Uterus (tissue), 4 donors: ENCODE data around the gene FBXO15. TPM values are rescaled to one million over a fixed set of nuclear protein-coding genes. Genes with fewer than 3 reads are reported as not detected.

ENCODE experiments used
- DNase-seq, 2 donors: peaks; one replicate each; pipeline ENCODE4 v3.0.0-alpha.2; 2019 to 2020
- H3K27ac ChIP-seq, 2 donors: fragments of 200-600 bp; sonication (generic); 1 replicate in 1 of 2; 2 replicates in 1 of 2; pipeline ENCODE4 v1.5.1; 2016 to 2018
- H3K27me3 ChIP-seq, 2 donors: fragments of 200-600 bp; sonication (generic); one replicate each; pipeline ENCODE4 v1.5.1; 2018 to 2019; ENCODE audit warnings: control low read depth in 1 of 2
- H3K36me3 ChIP-seq, 2 donors: fragments of 200-600 bp; sonication (generic); one replicate each; pipeline ENCODE4 v1.5.1; 2019; ENCODE audit warnings: control low read depth in 1 of 2
- H3K4me1 ChIP-seq, 2 donors: fragments of 200-600 bp; sonication (generic); one replicate each; pipeline ENCODE4 v1.5.1; 2018 to 2019; ENCODE audit warnings: control low read depth in 1 of 2
- H3K4me3 ChIP-seq, 2 donors: fragments of 200-600 bp; sonication (generic); 1 replicate in 1 of 2; 2 replicates in 1 of 2; pipeline ENCODE4 v1.5.1; 2018 to 2019; ENCODE audit warnings: mild to moderate bottlenecking in 1 of 2
- H3K9me3 ChIP-seq, 2 donors: fragments of 200-600 bp; sonication (generic); one replicate each; pipeline ENCODE4 v1.5.1; 2019; ENCODE audit warnings: control low read depth in 1 of 2
- CTCF ChIP-seq, 4 experiments: fragments of 200-600 bp in 2 of 4; fragments of 450-650 bp in 2 of 4; sonication (generic) in 2 of 4; IDR thresholded peaks; one replicate each; pipeline ENCODE4 v1.5.1; 2016 to 2019; ENCODE audit warnings: antibody characterized with exemption in 4 of 4, mild to moderate bottlenecking in 2 of 4, moderate library complexity in 1 of 4
- POLR2A ChIP-seq, 2 donors: fragments of 450-650 bp; IDR thresholded peaks; one replicate each; pipeline ENCODE4 v1.6.1; 2016; ENCODE audit warnings: antibody characterized with exemption in 2 of 2, mild to moderate bottlenecking in 1 of 2, moderate library complexity in 1 of 2
- intact Hi-C: fragments of 100-400 bp; cut with DNase I; formaldehyde crosslinking; loops from one replicate; pipeline ENCODE4 v1.15.1; 2023; ENCODE audit warnings: low total_unique reads
- total RNA-seq, 4 donors: library from RNA; depleted of rRNA in 3 of 4; stranded (reverse); fragments of >200 nt in 3 of 4; gene quantifications; one replicate each; pipeline versions ENCODE4 v1.1.0 to v1.2.4, GENCODE V29; 2014 to 2023
- donor health status: DM: yes; HTN: yes; CAD: no.

FBXO15 gene
- total RNA-seq = 1 to 10 TPM in 1 of 4 donors, under 1 TPM in 1, not detected in 2; 0.76 to 3.0 TPM

- peak within 1 kb of the TSS; percentile 73 to 84 for H3K4me3 ChIP-seq
- H3K4me1 ChIP-seq = peaks cover 0 to 6% of the 10 kb centered on the region in 2 donors
- peak; percentile 96 for DNase-seq
- H3K9me3 ChIP-seq = no peaks in the 10 kb centered on the region
- TF ChIP-seq CTCF (IDR thresholded peaks at IDR 0.05) = peak in 1 of 4 experiments; percentile 14
- TF ChIP-seq POLR2A (IDR thresholded peaks at IDR 0.05) = peak; percentile 35 to 50
- H3K27ac ChIP-seq = peak within 1 kb of the TSS; percentile 94 to 96
- no peaks in the 10 kb centered on the region for H3K36me3 ChIP-seq
- H3K27me3 ChIP-seq = no peaks in the 10 kb centered on the region
- intact Hi-C loops = no loop called here
These were observed at the start of gene FBXO15, which contains the start of gene TIMM21 for GRCh38 chr18:74147779-74148542. Gene FBXO15 (minus strand): TSS chr18:74147834. CDS start chr18:74147785, 49 bp downstream. Gene TIMM21 (plus strand): TSS chr18:74148523. CDS start chr18:74148809, 286 bp downstream.

- DNase-seq = peak; percentile 34 to 49
- Histone ChIP-seq H3K36me3 (no peaks in the 10 kb centered on the region), H3K9me3 (no peaks in the 10 kb centered on the region), H3K27ac (no peak overlapping the region), H3K4me3 (no peak overlapping the region), H3K4me1 (no peaks in the 10 kb centered on the region), H3K27me3 (peaks cover 0 to 3% of the 10 kb centered on the region in 2 donors)
- TF ChIP-seq POLR2A (IDR thresholded peaks at IDR 0.05) = no peak
- peak; percentile 80 to 92 (median 86) for TF ChIP-seq CTCF (IDR thresholded peaks at IDR 0.05)
- intact Hi-C loops = loop anchor here (10.0 kb wide), 1 partner anchor 358 kb away; no protein-coding TSS in a partner anchor
These were observed 48.8 kb upstream of the FBXO15 start for GRCh38 chr18:74196220-74197119.

GRCh38 chr18:74194691-74195090 lies 47.1 kb upstream of the FBXO15 start:
- Histone ChIP-seq H3K9me3 (no peaks in the 10 kb centered on the region), H3K4me1 (no peaks in the 10 kb centered on the region), H3K27ac (no peak overlapping the region), H3K36me3 (no peaks in the 10 kb centered on the region), H3K27me3 (peaks cover 0 to 3% of the 10 kb centered on the region in 2 donors), H3K4me3 (no peak overlapping the region)
- no peak for DNase-seq
- intact Hi-C loops = loop anchor here (10.0 kb wide), 1 partner anchor 360 kb away; no protein-coding TSS in a partner anchor
- no peak for TF ChIP-seq CTCF (IDR thresholded peaks at IDR 0.05)
- TF ChIP-seq POLR2A (IDR thresholded peaks at IDR 0.05) = no peak

- no peak for TF ChIP-seq CTCF (IDR thresholded peaks at IDR 0.05)
- TF ChIP-seq POLR2A (IDR thresholded peaks at IDR 0.05) = no peak
- intact Hi-C loops = loop anchor here (10.0 kb wide), 1 partner anchor 363 kb away; no protein-coding TSS in a partner anchor
- Histone ChIP-seq H3K27me3 (peaks cover 0 to 3% of the 10 kb centered on the region in 2 donors), H3K9me3 (no peaks in the 10 kb centered on the region), H3K27ac (no peak overlapping the region), H3K36me3 (no peaks in the 10 kb centered on the region), H3K4me1 (no peaks in the 10 kb centered on the region), H3K4me3 (no peak overlapping the region)
- no peak for DNase-seq
These were observed 43.9 kb upstream of the FBXO15 start for GRCh38 chr18:74191577-74191976.
